ENCODE results near the gene MYO7B.

DNA sequence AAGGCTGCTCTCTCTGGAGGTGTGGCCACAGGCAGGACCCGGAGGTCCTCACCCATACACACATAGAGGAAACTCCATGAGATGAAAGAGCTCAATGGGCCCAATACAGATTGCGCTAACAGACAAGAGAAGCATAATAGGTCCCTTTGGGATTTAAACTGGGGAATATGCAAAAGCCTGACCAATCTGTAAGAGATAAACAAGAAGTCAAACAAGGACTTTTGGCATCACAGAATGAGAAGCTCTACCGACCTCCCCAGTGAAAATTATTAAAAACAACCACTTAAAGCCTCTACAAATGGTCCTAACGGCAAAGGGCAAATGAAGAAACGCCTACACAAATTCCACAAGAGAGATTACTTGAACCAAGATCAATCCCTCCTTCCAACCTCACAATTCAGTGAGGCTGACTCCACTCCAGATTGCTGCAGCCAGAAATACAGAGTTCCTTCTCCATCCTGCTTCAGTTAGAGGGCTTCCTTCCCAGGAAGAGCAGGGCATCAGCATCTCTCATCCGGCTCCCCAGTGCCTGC is 20.0 kb upstream of the MYO7B start:
- TF ChIP-seq, protein P1, sequence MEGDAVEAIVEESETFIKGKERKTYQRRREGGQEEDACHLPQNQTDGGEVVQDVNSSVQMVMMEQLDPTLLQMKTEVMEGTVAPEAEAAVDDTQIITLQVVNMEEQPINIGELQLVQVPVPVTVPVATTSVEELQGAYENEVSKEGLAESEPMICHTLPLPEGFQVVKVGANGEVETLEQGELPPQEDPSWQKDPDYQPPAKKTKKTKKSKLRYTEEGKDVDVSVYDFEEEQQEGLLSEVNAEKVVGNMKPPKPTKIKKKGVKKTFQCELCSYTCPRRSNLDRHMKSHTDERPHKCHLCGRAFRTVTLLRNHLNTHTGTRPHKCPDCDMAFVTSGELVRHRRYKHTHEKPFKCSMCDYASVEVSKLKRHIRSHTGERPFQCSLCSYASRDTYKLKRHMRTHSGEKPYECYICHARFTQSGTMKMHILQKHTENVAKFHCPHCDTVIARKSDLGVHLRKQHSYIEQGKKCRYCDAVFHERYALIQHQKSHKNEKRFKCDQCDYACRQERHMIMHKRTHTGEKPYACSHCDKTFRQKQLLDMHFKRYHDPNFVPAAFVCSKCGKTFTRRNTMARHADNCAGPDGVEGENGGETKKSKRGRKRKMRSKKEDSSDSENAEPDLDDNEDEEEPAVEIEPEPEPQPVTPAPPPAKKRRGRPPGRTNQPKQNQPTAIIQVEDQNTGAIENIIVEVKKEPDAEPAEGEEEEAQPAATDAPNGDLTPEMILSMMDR (IDR thresholded peaks at IDR 0.05), result no peak
- no peak for TF ChIP-seq EZH2 (IDR thresholded peaks at IDR 0.05; ENCODE audit: borderline replicate concordance, insufficient read depth, low read depth, low read length, poor library complexity, severe bottlenecking)

Data from B cell (primary cell).